ENCODE data around the gene TMOD1.
"Not testable (repeated sequence)": the region's sequence is repeated elsewhere in the genome, so short reads cannot be mapped to it uniquely, and the experiment has no call there.

The TMOD1 gene

DNA sequence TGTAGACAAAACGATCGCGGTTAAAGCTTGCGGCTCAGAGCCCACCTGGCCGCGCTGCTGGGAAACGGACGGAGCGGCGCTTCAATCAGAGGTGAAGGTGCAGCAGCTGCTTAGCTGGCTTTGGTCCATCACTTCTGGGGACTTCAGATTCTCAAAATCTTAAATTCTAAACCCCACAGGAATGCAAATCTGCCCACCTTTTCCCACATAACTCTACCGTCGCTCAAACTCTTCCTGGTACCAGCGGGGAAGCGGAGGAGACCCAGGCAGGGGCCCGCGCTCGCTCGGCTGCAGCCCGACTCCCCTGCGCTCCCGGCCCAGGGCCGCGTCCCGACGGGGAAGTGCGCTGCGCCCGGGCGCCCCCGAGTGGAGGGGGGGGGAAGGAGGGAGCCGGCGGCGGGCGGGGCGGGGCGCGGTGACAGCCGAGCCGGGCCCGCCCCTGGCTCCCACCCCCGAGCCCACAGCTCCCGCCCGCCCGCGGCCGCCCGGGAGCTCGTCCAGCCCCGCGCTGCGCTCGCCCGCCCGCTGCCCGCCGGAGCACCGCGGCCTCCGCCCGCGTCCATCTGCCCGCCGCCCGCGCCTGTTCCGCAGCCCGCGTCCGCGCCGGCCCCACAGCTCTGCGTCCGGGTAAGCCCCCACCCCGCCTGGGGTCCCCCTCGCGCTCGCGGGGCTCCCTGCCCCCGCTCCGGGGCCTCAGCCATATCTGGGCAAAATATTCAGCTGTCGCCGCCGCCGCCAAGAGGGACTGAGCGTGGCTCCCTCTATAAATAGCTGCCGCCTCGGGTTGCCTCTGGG, at the start of gene TMOD1:
TMOD1 (plus strand) TSS at position 490 of the 795 bp plus-strand sequence. CDS start 22,523 bp downstream, outside the sequence.
- no peak for DNase-seq (ENCODE audit: low read depth)

DNA sequence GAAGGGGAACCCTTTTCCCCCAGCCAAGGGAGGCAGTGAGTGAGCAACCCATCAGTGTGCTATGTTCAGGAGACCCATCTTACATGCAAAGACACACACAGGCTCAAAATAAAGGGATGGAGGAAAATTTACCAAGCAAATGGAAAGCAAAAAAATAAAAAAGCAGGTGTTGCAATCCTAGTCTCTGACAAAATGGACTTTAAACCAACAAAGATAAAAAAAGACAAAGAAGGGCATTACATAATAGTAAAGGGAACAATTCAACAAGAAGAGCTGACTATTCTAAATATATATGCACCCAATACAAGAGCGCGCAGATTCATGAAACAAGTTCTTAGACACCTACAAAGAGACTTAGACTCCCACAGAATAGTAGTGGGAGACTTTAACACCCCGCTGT, 47.9 kb upstream of the TMOD1 start:
- DNase-seq (ENCODE audit: low read depth) = not testable (repeated sequence)

DNA sequence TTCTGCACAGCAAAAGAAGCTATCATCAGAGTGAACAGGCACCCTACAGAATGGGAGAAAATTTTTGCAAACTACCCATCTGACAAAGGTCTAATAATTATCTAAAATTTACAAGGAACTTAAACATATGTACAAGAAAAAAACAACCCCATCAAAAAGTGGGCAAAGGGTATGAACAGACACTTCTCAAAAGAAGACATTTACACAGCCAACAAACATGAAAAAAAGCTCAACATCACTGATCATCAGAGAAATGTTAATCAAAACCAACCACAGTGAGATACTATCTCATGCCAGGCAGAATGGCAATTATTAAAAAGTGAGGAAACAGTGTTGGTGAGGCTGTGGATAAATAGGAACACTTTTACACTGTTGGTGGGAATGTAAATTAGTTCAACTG, 44.6 kb upstream of the TMOD1 start:
- DNase-seq (ENCODE audit: low read depth) = not testable (repeated sequence)

DNA sequence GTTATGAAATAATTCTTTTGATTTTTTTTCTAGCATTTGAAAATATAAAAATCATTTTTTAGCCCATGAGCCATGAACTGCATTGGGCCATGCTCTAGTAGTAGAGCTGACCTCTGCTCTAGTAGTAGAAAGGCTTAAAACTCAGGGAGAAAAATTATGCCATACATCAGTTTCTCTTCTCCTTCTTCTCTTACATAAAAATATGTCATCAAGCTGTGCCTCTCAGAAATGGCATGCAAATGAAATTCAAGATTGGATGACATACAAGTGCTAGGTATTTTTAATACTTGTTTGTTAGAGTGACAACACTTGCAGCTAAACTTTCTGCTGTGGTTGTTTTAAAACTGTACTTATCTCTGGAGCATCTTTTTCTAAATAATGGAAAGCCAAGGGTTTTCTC, 42.1 kb upstream of the TMOD1 start:
- no peak for DNase-seq (ENCODE audit: low read depth)

GRCh38 chr9:97462159-97462558, 39.3 kb upstream of the TMOD1 start:
- DNase-seq (ENCODE audit: low read depth) = no peak

- DNase-seq (ENCODE audit: low read depth) = no peak
These were observed 38.6 kb upstream of the TMOD1 start for GRCh38 chr9:97462914-97463313.

GRCh38 chr9:97468658-97469448, 32.6 kb upstream of the TMOD1 start:
- no peak for DNase-seq (ENCODE audit: low read depth)

DNA sequence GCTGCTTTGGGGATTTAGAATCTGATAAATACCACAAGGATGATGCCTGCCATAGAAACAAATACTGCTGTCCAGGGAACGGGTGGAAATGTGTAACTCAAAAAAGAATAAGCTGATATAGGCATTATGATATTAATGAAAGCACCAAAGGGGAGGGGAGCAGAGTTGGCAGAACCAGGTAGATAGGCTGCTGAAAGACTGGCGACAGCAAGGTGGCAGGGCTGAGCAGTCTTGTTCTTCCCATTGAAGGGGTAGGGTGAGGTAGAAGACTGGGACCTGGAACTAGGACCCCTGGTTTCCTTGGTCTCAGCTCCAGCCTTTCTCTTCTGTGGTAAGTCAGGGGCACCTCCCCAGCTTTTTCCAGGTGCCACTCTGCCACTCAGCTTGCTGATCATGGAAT, 31.4 kb upstream of the TMOD1 start:
- no peak for DNase-seq (ENCODE audit: low read depth)

GRCh38 chr9:97473717-97474116, 27.7 kb upstream of the TMOD1 start:
- DNase-seq (ENCODE audit: low read depth) = no peak

- no peak for DNase-seq (ENCODE audit: low read depth)
These were observed 27.0 kb upstream of the TMOD1 start for GRCh38 chr9:97474372-97474925.

DNA sequence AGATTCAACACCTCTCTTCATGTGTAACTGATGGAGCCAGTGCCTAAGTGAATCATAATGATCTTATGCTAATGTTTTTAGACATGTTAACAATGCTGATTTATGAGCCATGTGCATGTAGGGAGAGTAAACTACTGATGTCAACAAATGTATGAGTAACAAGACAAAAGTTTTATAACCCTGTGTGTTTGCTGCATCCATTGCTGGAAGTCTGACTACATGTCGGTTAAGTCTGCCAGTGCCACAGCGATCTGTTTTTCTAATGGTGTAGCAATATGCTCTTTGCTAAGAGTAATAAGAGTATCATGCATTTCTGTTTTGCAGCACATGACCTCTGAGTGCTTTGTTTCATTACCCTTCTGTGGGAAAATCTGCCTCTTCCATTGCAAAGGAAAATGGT, 26.4 kb upstream of the TMOD1 start:
- no peak for DNase-seq (ENCODE audit: low read depth)

DNA sequence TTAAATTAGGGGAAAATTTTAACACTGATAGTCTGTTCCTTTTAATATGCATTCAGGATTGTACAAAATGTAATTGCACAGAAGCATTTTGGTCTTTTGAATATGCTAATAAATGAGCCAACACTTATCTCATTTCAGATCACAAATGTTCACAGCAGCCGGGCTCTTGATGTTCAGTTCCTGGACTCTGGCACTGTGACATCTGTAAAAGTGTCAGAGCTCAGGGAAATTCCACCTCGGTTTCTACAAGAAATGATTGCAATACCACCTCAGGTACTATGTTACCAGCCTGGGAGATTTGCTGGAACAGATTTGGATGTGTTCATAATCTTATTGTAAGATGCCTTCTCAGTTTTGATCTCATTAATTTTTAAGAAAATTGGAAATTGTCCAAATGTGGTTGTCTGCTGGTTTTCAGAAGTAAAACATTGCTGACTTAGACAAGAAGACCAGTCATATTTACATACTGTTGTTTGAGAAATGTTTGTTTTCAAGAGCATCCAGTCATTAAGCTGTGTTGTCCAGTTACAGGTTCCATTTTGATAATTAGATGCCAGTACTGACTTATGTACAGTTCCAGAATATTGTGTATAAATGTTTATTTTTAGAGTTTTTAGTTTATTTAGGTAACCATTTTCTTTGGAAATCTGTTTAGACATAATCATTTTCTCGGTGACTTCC, 23.0 kb upstream of the TMOD1 start:
- no peak for DNase-seq (ENCODE audit: low read depth)

- no peak for DNase-seq (ENCODE audit: low read depth)
These were observed 21.8 kb upstream of the TMOD1 start for GRCh38 chr9:97479496-97480159.

DNA sequence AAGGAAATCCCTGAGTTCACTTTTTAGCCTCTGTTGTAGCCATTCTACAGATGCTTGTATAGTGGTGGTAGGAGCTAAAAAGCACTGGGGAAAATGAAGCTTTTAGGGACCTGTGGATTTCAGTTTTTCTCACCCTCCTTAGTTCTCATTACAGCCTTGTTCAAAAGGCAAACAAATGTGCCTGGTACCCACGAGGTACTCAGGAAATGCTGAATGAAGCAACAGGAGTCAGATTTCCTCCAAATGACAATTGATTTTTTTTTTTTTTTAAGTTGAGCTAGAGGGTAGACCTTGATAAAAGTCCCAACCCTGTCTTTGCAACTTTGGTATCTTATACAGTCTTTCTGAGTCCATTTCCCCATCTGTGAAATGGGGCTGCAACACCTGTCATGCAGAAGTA, 21.3 kb upstream of the TMOD1 start:
- DNase-seq (ENCODE audit: low read depth) = no peak

DNA sequence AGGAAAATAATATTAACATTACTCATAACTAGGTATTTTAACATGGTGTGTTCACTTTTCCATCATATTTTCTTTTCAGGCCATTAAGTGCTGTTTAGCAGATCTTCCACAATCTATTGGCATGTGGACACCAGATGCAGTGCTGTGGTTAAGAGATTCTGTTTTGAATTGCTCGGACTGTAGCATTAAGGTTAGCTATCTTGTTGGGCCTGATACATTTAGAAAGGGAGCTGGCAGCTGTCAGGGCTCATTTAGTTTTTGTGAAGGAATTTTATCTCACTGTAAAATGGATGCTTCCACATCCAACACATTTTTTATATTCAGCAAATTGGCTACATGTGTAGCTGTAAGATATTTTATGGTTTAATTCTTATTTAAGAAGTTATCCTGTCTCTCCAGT, 20.7 kb upstream of the TMOD1 start:
- no peak for DNase-seq (ENCODE audit: low read depth)

- no peak for DNase-seq (ENCODE audit: low read depth)
These were observed 17.3 kb upstream of the TMOD1 start for GRCh38 chr9:97484134-97484533.

DNA sequence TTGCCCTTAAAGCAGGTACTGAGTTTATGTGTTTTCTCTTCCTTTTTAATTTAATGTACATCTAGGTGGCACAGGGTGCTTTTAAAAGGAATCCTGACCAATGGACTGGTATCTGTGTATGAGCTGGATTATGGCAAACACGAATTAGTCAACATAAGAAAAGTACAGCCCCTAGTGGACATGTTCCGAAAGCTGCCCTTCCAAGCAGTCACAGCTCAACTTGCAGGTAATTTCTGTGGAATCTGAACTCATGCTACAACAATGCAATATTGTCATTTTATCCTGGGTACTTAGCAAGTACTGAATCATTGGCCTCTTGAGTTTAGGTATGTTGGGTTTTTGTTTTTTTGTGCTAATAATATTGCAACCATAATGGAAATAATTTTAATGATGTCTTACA, 14.4 kb upstream of the TMOD1 start:
- no peak for DNase-seq (ENCODE audit: low read depth)

- no peak for DNase-seq (ENCODE audit: low read depth)
These were observed 13.6 kb upstream of the TMOD1 start for GRCh38 chr9:97487861-97488260.

DNA sequence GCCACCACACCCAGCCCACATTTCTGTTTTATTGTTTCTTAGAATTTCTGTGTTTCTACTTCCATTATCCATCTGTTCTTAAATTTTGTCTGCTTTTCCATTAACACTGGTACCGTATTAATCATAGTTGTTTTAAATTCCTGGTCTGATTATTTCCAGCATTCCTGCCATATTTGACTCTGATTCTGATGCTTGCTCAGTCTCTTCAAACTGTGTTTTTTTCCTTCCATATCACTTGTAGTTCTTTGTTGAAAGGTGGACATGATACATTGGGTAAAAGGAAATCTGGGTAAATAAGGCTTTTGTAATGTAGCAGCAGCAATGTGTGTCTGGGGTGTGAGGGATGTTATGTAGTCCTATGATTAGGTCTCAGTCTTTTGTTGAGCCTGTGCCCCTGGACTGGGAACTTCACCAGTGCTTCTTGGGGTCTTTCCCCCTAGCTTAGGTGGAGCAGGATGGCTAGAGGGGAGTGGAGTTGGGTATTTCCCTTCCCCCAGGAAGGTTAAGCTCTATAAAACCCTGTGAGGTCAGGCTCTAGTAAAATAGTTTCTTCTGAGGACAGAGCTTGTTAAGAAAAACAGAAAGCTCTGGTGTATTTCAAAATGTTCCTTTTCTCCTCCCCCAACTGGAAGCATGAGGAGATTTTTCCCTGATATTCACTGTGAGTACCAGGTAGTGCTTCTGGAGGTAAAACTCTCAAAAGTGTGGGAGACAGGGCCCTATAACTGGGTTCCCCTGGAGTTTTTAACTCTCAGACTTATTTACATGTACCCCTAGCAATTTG, 10.1 kb upstream of the TMOD1 start:
- no peak for DNase-seq (ENCODE audit: low read depth)

GRCh38 chr9:97497558-97498375, 3.7 kb upstream of the TMOD1 start:
- DNase-seq (ENCODE audit: low read depth) = not testable (repeated sequence)

All from HS-5 (cell line).